Measurements from ENCODE around the gene OVOL1. TPM values are rescaled to one million over a fixed set of nuclear protein-coding genes. Genes with fewer than 3 reads are reported as not detected.
"Not testable (repeated sequence)": the region's sequence is repeated elsewhere in the genome, so short reads cannot be mapped to it uniquely, and the experiment has no call there.

The OVOL1 gene
- total RNA-seq, 1 donor from 2014 or later = 4.7 TPM

GRCh38 chr11:65767406-65767805 lies 19.5 kb upstream of the OVOL1 start:
- no peaks in the 10 kb centered on the region for H3K4me1 Mint-ChIP-seq
- no peak for DNase-seq (ENCODE audit: low spot score in 2 of 2, unreplicated experiment in 2 of 2)
- no peak overlapping the region for H3K27ac Mint-ChIP-seq
- no peak overlapping the region for H3K4me3 Mint-ChIP-seq
- no peaks in the 10 kb centered on the region for H3K27me3 Mint-ChIP-seq (ENCODE audit: low read depth)
- H3K9me3 Mint-ChIP-seq = peaks cover 5% of the 10 kb centered on the region
- TF ChIP-seq CTCF (IDR thresholded peaks at IDR 0.05; ENCODE audit: unreplicated experiment) = no peak
- H3K36me3 Mint-ChIP-seq = no peaks in the 10 kb centered on the region

GRCh38 chr11:65767806-65768205 lies 19.1 kb upstream of the OVOL1 start:
- not testable (repeated sequence) for H3K4me3 Mint-ChIP-seq; H3K27me3 Mint-ChIP-seq (ENCODE audit: low read depth); DNase-seq (ENCODE audit: low spot score in 2 of 2, unreplicated experiment in 2 of 2); H3K9me3 Mint-ChIP-seq; H3K27ac Mint-ChIP-seq; H3K36me3 Mint-ChIP-seq; H3K4me1 Mint-ChIP-seq

- H3K4me3 Mint-ChIP-seq = no peak overlapping the region
- DNase-seq (ENCODE audit: low spot score in 2 of 2, unreplicated experiment in 2 of 2) = no peak
- peaks cover 5% of the 10 kb centered on the region for H3K9me3 Mint-ChIP-seq
- no peaks in the 10 kb centered on the region for H3K27me3 Mint-ChIP-seq (ENCODE audit: low read depth)
- H3K4me1 Mint-ChIP-seq = no peaks in the 10 kb centered on the region
- H3K27ac Mint-ChIP-seq = no peak overlapping the region
- H3K36me3 Mint-ChIP-seq = peaks cover 7% of the 10 kb centered on the region
- TF ChIP-seq CTCF (IDR thresholded peaks at IDR 0.05; ENCODE audit: unreplicated experiment) = no peak
Observed at GRCh38 chr11:65770951-65771567, 15.8 kb upstream of the OVOL1 start.

- Mint-ChIP-seq H3K27me3 (ENCODE audit: low read depth) (no peaks in the 10 kb centered on the region), H3K4me1 (no peaks in the 10 kb centered on the region), H3K4me3 (no peak overlapping the region), H3K27ac (no peak overlapping the region), H3K9me3 (peaks cover 5% of the 10 kb centered on the region), H3K36me3 (peaks cover 10% of the 10 kb centered on the region)
- DNase-seq (ENCODE audit: low spot score in 2 of 2, unreplicated experiment in 2 of 2) = peak in 1 of 2 experiments; percentile 33
- no peak for TF ChIP-seq CTCF (IDR thresholded peaks at IDR 0.05; ENCODE audit: unreplicated experiment)
Observed at GRCh38 chr11:65771589-65772112, 15.2 kb upstream of the OVOL1 start.

GRCh38 chr11:65773784-65774411 lies 13.0 kb upstream of the OVOL1 start:
- H3K36me3 Mint-ChIP-seq = peaks cover 15% of the 10 kb centered on the region
- peaks cover 5% of the 10 kb centered on the region for H3K9me3 Mint-ChIP-seq
- H3K4me1 Mint-ChIP-seq = no peaks in the 10 kb centered on the region
- peak in 1 of 2 experiments; percentile 7 for DNase-seq (ENCODE audit: low spot score in 2 of 2, unreplicated experiment in 2 of 2)
- no peak overlapping the region for H3K4me3 Mint-ChIP-seq
- H3K27me3 Mint-ChIP-seq (ENCODE audit: low read depth) = no peaks in the 10 kb centered on the region
- H3K27ac Mint-ChIP-seq = no peak overlapping the region
- no peak for TF ChIP-seq CTCF (IDR thresholded peaks at IDR 0.05; ENCODE audit: unreplicated experiment)

- Mint-ChIP-seq H3K36me3 (peaks cover 15% of the 10 kb centered on the region), H3K9me3 (peaks cover under 1% of the 10 kb centered on the region), H3K27me3 (ENCODE audit: low read depth) (no peaks in the 10 kb centered on the region), H3K4me1 (peaks cover 1% of the 10 kb centered on the region), H3K27ac (no peak overlapping the region), H3K4me3 (no peak overlapping the region)
- TF ChIP-seq CTCF (IDR thresholded peaks at IDR 0.05; ENCODE audit: unreplicated experiment) = no peak
- DNase-seq (ENCODE audit: low spot score in 2 of 2, unreplicated experiment in 2 of 2) = peak in 1 of 2 experiments; percentile 27
Observed at GRCh38 chr11:65774525-65775306, 12.1 kb upstream of the OVOL1 start.

All from mesothelial cell of epicardium (in vitro differentiated cells).